Common myeloid progenitor, CD34-positive (primary cell): ENCODE data around the gene ZNF587B.
"Not testable (repeated sequence)": the region's sequence is repeated elsewhere in the genome, so short reads cannot be mapped to it uniquely, and the experiment has no call there.

Experiments used
- CTCF ChIA-PET: fragments of 350-600 bp; sonication (Branson Sonifier 250); formaldehyde crosslinking; loops from one replicate; lab custom pipeline; 2021; ENCODE audit warnings: antibody characterized with exemption; lab: Charles Lee
- POLR2A ChIA-PET: fragments of 350-600 bp; sonication (Branson Sonifier 250); formaldehyde crosslinking; loops from one replicate; lab custom pipeline; 2021; ENCODE audit warnings: antibody characterized with exemption; lab: Charles Lee
- DNase-seq, 3 donors: peaks; one replicate each; pipeline versions ENCODE4 v3.0.0 to v3.0.0-alpha.2; 2013
- H3K27ac ChIP-seq, 2 experiments: 1 replicate in 1 of 2; 2 replicates in 1 of 2; pipeline ENCODE4 v1.7.0; 2013; ENCODE audit warnings: inconsistent platforms in 2 of 2, low read length in 2 of 2, mild to moderate bottlenecking in 2 of 2, low read depth in 1 of 2, moderate library complexity in 1 of 2; ENCODE audit not compliant: severe bottlenecking in 2 of 2, insufficient read depth in 1 of 2, poor library complexity in 1 of 2
- H3K27me3 ChIP-seq, 5 experiments: replicated peaks in 2 of 5; 1 replicate in 3 of 5; 2 replicates in 2 of 5; pipeline versions ENCODE4 v1.6.1 to v1.7.0; 2013; ENCODE audit warnings: low read length in 4 of 5, mild to moderate bottlenecking in 2 of 5, moderate library complexity in 2 of 5, inconsistent platforms in 1 of 5; ENCODE audit not compliant: insufficient read depth in 5 of 5, control insufficient read depth in 4 of 5
- H3K36me3 ChIP-seq, 4 experiments: 1 replicate in 2 of 4; 2 replicates in 2 of 4; pipeline versions ENCODE4 v1.6.1 to v1.7.0; 2013; ENCODE audit warnings: low read length in 3 of 4, control low read depth in 1 of 4, mild to moderate bottlenecking in 1 of 4; ENCODE audit not compliant: control insufficient read depth in 4 of 4, insufficient read depth in 4 of 4
- H3K4me1 ChIP-seq, 4 experiments: 1 replicate in 3 of 4; 2 replicates in 1 of 4; pipeline versions ENCODE4 v1.6.1 to v1.7.1; 2013; ENCODE audit warnings: low read length in 3 of 4, mild to moderate bottlenecking in 3 of 4, control low read depth in 1 of 4, inconsistent platforms in 1 of 4, moderate library complexity in 1 of 4; ENCODE audit not compliant: control insufficient read depth in 4 of 4, insufficient read depth in 4 of 4; ENCODE audit errors: control extremely low read depth in 1 of 4
- H3K4me3 ChIP-seq, 7 experiments: 1 replicate in 4 of 7; 2 replicates in 3 of 7; pipeline versions ENCODE4 v1.5.1 to v1.7.0; 2013; ENCODE audit warnings: mild to moderate bottlenecking in 7 of 7, low read length in 6 of 7, moderate library complexity in 6 of 7, inconsistent platforms in 2 of 7, low read depth in 2 of 7, control low read depth in 1 of 7; ENCODE audit not compliant: insufficient read depth in 4 of 7, control insufficient read depth in 1 of 7; ENCODE audit errors: extremely low read depth in 1 of 7
- H3K9me3 ChIP-seq, 5 experiments: 1 replicate in 4 of 5; 2 replicates in 1 of 5; pipeline versions ENCODE4 v1.6.1 to v1.7.1; 2013; ENCODE audit warnings: low read length in 4 of 5, mild to moderate bottlenecking in 2 of 5, inconsistent platforms in 1 of 5, low read depth in 1 of 5, moderate library complexity in 1 of 5; ENCODE audit not compliant: control insufficient read depth in 4 of 5, insufficient read depth in 2 of 5; ENCODE audit errors: control extremely low read depth in 1 of 5
- WGBS: methylation state at CpG from one replicate; pipeline ENCODE4 v1.1.5; 2013; ENCODE audit not compliant: insufficient coverage; 5-methylcytosine and 5-hydroxymethylcytosine counted together

The ZNF587B gene

DNA sequence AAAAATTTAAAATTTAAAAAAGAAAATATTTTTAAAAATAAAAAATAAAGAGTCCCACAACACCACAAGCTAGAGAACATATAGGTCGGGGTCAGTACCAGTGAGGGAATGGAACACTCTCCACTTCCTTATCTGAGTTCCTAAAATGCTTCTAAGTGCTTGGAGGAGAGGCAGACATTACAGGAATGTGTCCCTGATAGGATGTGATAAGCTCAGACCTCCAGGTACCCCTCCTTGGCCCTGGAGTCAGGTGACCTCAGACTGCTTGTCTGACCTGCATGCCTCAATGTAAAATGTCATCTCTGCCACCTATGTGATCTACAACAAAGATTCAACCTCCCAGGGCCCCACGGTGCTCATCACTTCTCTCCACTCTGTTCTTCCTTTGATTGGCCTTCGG, 55.9 kb downstream of the ZNF587B start:
- Histone ChIP-seq H3K9me3 (peaks cover 0 to 29% (median 14%) of the 10 kb centered on the region in 5 experiments), H3K27me3 (no peaks in the 10 kb centered on the region), H3K36me3 (peaks cover 10 to 36% (median 27%) of the 10 kb centered on the region in 4 experiments), H3K27ac (no peak overlapping the region), H3K4me3 (peak overlapping the region in 1 of 7 experiments; percentile 2), H3K4me1 (peaks cover 5 to 14% (median 10%) of the 10 kb centered on the region in 4 experiments)
- CTCF ChIA-PET, result no interaction called here
- 100% methylated on average over 2 of the region's 3 CpGs for WGBS
- DNase-seq, result no peak
- POLR2A ChIA-PET, result no interaction called here

DNA sequence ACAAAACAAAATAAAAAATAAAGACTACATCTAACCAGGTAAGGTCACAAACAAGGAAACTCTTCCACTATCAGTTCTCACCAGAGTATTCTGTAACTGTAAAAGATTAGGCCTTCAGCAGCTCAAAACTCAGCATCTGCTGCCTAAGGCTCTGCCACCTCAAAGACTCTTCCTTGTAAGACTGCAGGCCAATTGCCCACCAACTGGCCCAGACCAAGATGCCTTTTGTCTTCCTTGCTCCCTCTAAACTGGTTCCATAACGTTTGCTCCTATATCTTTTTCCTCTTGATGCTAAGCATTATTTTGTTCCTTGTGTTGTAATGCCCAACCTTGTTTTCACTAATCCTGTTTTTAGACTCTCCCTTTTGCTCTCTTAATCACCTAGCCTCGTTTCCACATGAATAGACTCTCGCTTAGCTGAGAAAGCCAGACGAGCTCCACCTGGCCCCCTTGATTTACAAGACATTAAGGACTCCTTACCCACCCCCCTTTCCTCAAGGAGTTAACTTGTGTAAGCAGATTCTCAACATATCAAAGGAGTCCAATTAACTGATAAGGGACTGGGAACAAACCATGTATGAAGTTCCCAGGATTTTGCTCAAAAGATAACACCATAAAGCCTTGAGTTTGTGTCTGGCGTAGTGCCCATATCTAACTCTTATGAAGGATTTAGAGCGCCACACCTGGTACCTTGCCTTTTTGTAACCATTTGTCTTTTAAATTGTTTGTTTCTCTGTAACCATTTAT, 57.3 kb downstream of the ZNF587B start:
- Histone ChIP-seq H3K27me3 (no peaks in the 10 kb centered on the region), H3K27ac (no peak overlapping the region), H3K4me3 (peak overlapping the region in 4 of 7 experiments; percentile 87 to 98 (median 96)), H3K4me1 (peaks cover 5 to 14% (median 10%) of the 10 kb centered on the region in 4 experiments), H3K36me3 (peaks cover 10 to 36% (median 27%) of the 10 kb centered on the region in 4 experiments), H3K9me3 (peaks cover 0 to 29% (median 14%) of the 10 kb centered on the region in 5 experiments)
- no peak for DNase-seq
- ChIA-PET CTCF (no interaction called here), POLR2A (no interaction called here)
- WGBS, result 76% methylated on average over 5 of the region's 6 CpGs

DNA sequence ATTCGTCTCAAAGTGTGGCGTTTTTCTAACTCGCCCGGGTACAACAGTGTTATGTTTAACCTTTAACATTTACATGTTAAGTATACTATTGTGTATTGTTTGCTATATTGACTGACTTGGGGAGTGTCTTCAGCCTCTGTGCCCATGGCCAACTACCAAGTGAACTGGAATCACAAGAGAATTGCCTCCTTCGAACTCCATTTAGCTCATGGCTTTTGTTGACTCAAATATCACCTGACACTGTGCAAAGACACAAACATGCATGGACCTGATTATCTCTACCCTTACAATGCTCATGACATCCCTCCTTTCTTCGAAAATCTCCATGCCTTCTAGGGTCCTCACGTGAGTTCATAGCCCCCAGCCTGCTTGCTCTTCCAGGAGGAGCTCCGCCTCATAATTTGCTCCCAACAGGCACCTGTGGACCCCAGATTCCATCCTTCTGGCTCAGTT, 58.0 kb downstream of the ZNF587B start:
- Histone ChIP-seq H3K27me3 (no peaks in the 10 kb centered on the region), H3K9me3 (peaks cover 0 to 28% (median 12%) of the 10 kb centered on the region in 5 experiments), H3K4me3 (peak overlapping the region; percentile 74 to 98 (median 95)), H3K36me3 (peaks cover 10 to 32% (median 24%) of the 10 kb centered on the region in 4 experiments), H3K27ac (peak overlapping the region; percentile 58 to 74), H3K4me1 (peaks cover 5 to 14% (median 10%) of the 10 kb centered on the region in 4 experiments)
- 6% methylated on average over 4 of the region's 8 CpGs for WGBS
- CTCF ChIA-PET, result no interaction called here
- no peak for DNase-seq
- POLR2A ChIA-PET, result no interaction called here

DNA sequence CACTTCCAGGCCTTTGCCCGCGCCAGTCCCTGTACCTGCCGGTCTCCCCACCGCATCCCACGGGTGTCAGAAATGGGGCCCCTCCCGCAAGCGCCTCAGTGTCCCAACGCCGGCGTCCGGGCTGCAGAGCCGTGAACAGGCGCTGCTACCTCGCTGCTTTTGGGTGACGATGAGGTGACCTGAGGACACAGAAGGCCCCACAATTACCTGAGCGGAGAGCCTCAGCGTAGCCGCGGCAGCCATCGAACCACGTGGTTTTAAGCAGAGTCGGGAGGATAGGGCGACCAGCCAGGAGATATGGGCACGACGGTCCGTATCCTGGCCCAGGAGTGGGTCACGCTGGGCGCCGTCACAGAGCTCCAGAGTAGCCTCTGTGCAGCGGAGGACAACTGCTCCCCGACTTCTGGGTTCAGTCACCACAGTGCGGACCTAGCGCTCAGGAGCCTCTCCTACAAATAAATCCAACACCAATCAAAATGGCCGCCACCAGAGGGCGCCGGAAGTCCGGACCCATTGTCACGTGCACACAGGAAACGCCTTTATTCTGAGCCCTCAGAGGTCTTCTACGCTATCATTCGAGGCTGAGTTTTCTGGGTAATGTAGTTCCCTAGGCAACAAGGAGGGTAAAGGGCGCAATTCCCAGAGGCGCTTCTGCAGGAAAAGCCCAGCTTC, 58.6 kb downstream of the ZNF587B start, which contains the start of gene ZNF814:
ZNF814 (minus strand) TSS at position 478 of the 672 bp plus-strand sequence; CDS start at position 243, 235 bp downstream.
- POLR2A ChIA-PET, result no interaction called here
- H3K27ac ChIP-seq, result peak within 1 kb of the TSS; percentile 58 to 74
- CTCF ChIA-PET, result interaction anchor here (1.1 kb wide), 1 partner anchor 11 kb away, joined by 3 read pairs; no protein-coding TSS in a partner anchor
- peaks cover 0 to 26% (median 12%) of the 10 kb centered on the region in 5 experiments for H3K9me3 ChIP-seq
- DNase-seq, result peak; percentile 78 to 92 (median 86)
- H3K4me1 ChIP-seq, result peaks cover 5 to 14% (median 10%) of the 10 kb centered on the region in 4 experiments
- no peaks in the 10 kb centered on the region for H3K27me3 ChIP-seq
- 2% methylated on average over 39 of the region's 43 CpGs for WGBS
- H3K4me3 ChIP-seq, result peak within 1 kb of the TSS; percentile 74 to 98 (median 95)
- peaks cover 10 to 32% (median 22%) of the 10 kb centered on the region in 4 experiments for H3K36me3 ChIP-seq

DNA sequence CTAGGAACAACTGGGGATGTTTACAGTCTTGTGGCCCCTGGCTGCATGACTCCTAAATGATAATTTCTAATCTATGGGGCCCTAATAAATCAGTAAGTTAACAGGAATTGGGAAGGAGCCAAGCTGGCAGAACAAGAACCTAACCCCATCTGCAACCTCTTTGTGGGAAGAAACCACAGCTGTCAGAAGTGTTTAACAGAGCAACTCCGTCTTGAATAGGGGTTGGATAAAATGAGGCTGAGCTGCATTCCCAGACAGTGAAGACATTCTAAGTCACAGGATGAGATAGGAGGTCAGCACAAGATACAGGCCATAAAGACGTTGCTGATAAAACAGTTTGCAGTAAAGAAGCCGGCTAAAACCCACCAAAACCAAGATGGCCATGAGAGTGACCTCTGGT, 60.6 kb downstream of the ZNF587B start:
- Histone ChIP-seq H3K4me1 (peaks cover 5 to 14% (median 10%) of the 10 kb centered on the region in 4 experiments), H3K9me3 (peaks cover 0 to 11% (median 5%) of the 10 kb centered on the region in 5 experiments), H3K36me3 (peaks cover 0 to 12% (median 5%) of the 10 kb centered on the region in 4 experiments)
- CTCF ChIA-PET, H3K27me3 ChIP-seq, H3K4me3 ChIP-seq, DNase-seq, POLR2A ChIA-PET, H3K27ac ChIP-seq: not testable (repeated sequence)
- WGBS, result 92% methylated on average over 3 of the region's 3 CpGs
